Muscle of leg (tissue), 11 donors: ENCODE data around the gene PIAS1. TPM values are rescaled to one million over a fixed set of nuclear protein-coding genes. Genes with fewer than 3 reads are reported as not detected.

Experiments used
- DNase-seq: peaks from one replicate; pipeline ENCODE4 v3.0.0; 2013
- H3K27ac ChIP-seq: one replicate; pipeline ENCODE4 v1.5.1; 2013; ENCODE audit warnings: mild to moderate bottlenecking, low read length, control low read depth
- H3K27me3 ChIP-seq: one replicate; pipeline ENCODE4 v1.6.1; 2013; ENCODE audit warnings: low read length; ENCODE audit not compliant: control insufficient read depth, insufficient read depth
- H3K36me3 ChIP-seq: one replicate; pipeline ENCODE4 v1.6.1; 2013; ENCODE audit warnings: low read length; ENCODE audit not compliant: control insufficient read depth, insufficient read depth
- H3K4me1 ChIP-seq: one replicate; pipeline ENCODE4 v1.6.1; 2013; ENCODE audit warnings: low read length; ENCODE audit not compliant: control insufficient read depth, insufficient read depth
- H3K4me3 ChIP-seq: one replicate; pipeline ENCODE4 v1.5.1; 2013; ENCODE audit warnings: low read length, control low read depth
- H3K9me3 ChIP-seq: replicated peaks from 2 replicates; pipeline ENCODE4 v1.6.1; 2013; ENCODE audit warnings: low read depth, low read length; ENCODE audit not compliant: control insufficient read depth
- WGBS: methylation state at CpG from one replicate; pipeline ENCODE4 v1.1.5; 2013; ENCODE audit warnings: missing lambda C conversion rate; ENCODE audit not compliant: insufficient coverage; 5-methylcytosine and 5-hydroxymethylcytosine counted together
- polyA plus RNA-seq, 8 donors: library from polyadenylated mRNA; unstranded; fragments of 120-200 nt; gene quantifications; one replicate each; pipeline versions ENCODE4 v1.2.1 to v1.2.3, GENCODE V29; 2013; ENCODE audit warnings: inconsistent platforms in 1 of 8, low replicate concordance in 1 of 8; ENCODE audit not compliant: insufficient read length in 8 of 8, insufficient read depth in 1 of 8
- total RNA-seq: library from RNA; stranded (reverse); fragments of 120-200 nt; gene quantifications from one replicate; pipeline ENCODE4 v1.2.4, GENCODE V29; 2013

The PIAS1 gene
- total and polyA plus RNA-seq, 9 donors = 18.8 to 31.9 (median 24.2) TPM

DNA sequence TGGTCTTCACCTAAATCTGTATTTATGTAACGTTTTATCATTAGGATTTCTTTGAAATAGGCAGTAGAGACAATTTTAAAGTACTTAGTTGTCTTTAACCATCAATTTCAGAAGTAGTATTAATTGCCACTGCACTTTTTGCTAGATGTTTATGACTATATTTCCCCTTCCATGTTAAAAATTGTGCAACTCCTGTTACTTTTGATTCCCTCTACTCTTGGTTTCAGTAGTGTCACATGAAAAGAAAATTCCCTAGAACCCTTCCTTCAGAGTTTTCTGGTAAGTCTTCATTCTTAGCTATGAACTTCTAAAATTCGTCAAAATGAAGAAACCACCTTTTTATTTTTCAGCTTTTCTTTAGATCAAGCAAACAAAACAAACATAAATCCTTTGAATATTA is 7.1 kb downstream of the PIAS1 start:
- H3K27ac ChIP-seq = no peak overlapping the region
- DNase-seq = no peak
- no peaks in the 10 kb centered on the region for H3K36me3 ChIP-seq
- H3K9me3 ChIP-seq = no peaks in the 10 kb centered on the region
- no peaks in the 10 kb centered on the region for H3K27me3 ChIP-seq
- H3K4me3 ChIP-seq = no peak overlapping the region
- no peaks in the 10 kb centered on the region for H3K4me1 ChIP-seq
- WGBS = no CpG with 5 or more reads among the region's 2 CpGs

DNA sequence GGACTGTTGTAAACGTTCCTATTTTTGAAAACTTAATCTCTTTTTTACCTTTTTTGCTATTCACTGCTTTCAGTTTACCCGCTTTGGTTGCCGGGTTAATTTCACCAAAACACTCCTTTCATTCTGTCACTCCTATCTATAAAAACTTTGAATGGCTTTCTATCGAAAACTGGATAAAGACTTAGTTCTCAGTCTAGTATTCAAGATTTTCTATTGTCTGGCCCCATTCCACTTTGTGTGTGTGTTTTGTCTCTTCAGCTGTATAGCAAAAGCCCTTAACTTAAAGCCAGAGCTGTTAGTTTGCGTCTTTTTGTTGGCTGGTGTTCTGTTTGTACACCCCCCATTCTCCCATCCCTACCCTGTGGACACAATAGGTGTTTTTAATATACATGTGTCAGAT is 7.5 kb downstream of the PIAS1 start:
- Histone ChIP-seq H3K9me3 (no peaks in the 10 kb centered on the region), H3K4me1 (no peaks in the 10 kb centered on the region)
- WGBS = no CpG with 5 or more reads among the region's 5 CpGs

GRCh38 chr15:68062214-68062613 is 8.1 kb downstream of the PIAS1 start:
- Histone ChIP-seq H3K4me3 (no peak overlapping the region), H3K27ac (no peak overlapping the region), H3K27me3 (no peaks in the 10 kb centered on the region), H3K9me3 (no peaks in the 10 kb centered on the region), H3K4me1 (no peaks in the 10 kb centered on the region), H3K36me3 (no peaks in the 10 kb centered on the region)
- DNase-seq = no peak
- no CpG with 5 or more reads among the region's 3 CpGs for WGBS

More for the DNA sequence above, 7.5 kb downstream of the PIAS1 start:
- Histone ChIP-seq H3K36me3 (no peaks in the 10 kb centered on the region), H3K27me3 (no peaks in the 10 kb centered on the region), H3K27ac (no peak overlapping the region), H3K4me3 (no peak overlapping the region)
- DNase-seq = no peak

DNA sequence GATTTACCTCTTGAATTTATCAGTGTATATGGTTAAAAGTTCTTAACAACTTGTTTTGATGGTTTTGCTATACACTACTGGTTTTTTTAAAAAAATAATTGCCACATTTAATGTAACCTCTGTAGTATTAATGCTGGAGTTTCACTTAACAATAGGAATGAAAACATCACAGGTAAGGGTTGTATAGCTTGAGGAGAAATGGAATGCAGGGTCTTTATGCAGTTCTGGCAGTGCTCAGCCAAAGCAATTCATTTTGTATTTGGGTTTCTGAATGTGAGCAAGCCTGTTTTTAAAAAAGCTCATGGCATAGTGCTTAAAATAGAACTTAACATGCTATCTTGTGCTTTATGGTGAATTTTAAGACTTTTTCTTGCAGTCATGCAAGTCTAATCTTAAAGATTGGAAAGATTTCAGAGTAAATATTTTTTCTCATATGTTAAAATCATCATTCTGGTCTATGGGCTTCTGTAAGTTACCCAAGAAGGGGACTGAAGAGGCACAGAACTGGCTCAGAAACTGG is 8.9 kb downstream of the PIAS1 start:
- H3K27ac ChIP-seq = no peak overlapping the region
- H3K27me3 ChIP-seq = no peaks in the 10 kb centered on the region
- DNase-seq = no peak
- no peaks in the 10 kb centered on the region for H3K4me1 ChIP-seq
- no peak overlapping the region for H3K4me3 ChIP-seq
- H3K9me3 ChIP-seq = no peaks in the 10 kb centered on the region
- no peaks in the 10 kb centered on the region for H3K36me3 ChIP-seq

DNA sequence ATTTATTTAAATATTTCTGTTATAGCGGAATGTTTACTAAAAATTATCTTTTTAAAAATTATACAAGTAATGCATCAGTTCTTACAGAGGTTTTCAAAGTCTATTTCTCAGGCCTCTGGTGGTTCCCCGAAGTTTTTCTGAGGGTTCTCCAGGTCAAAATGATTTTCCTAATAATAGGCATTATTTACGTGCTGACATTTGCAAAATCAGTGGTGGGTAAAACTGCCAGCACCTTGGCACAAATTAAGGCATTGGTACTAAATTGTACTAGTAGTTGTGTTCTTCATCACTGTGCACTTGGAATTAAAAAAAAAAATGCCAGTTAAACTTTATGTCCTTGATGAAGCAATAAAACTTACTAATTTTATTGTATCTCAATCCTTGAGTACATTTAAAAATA is 9.5 kb downstream of the PIAS1 start:
- Histone ChIP-seq H3K27ac (no peak overlapping the region), H3K27me3 (no peaks in the 10 kb centered on the region), H3K4me1 (no peaks in the 10 kb centered on the region), H3K9me3 (no peaks in the 10 kb centered on the region), H3K36me3 (no peaks in the 10 kb centered on the region), H3K4me3 (no peak overlapping the region)
- no peak for DNase-seq
- WGBS = 100% methylated on average over 1 of the region's 3 CpGs

DNA sequence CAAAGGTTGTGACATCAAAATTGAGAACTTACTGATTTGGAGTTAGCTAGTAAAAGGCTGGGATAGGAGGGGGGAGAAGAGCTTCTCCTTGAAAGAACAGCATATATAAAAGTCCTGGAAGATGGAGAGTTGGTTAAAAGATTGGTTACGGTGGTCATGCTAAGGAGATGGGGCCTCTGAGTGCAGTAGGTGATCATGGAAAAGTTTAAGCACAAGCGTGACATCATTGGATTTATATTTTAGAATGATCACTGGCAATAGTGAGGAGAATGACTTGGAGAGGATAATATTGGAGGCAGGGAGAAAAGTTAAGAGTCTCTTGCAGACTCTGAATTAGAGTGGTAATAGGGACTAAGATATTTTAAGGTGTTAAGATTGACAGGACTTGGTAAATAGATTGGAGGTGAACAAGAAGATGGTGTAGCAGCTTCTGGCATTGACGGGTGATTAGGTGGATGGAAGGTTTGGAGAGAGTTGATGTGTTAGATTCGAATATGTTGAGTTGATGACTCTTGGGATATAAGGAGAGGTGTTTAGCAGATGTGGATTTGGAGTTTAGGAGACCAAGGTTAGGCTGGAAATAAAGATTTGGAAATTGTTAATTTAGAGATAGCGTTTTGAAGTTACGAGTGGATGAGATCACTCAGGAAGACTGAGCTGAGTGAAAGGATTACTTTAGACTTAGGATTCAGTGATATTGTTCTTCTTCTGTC is 19.6 kb downstream of the PIAS1 start:
- H3K4me3 ChIP-seq = no peak overlapping the region
- DNase-seq = no peak
- H3K36me3 ChIP-seq = no peaks in the 10 kb centered on the region
- no peak overlapping the region for H3K27ac ChIP-seq
- no peaks in the 10 kb centered on the region for H3K9me3 ChIP-seq
- WGBS = 68% methylated on average over 4 of the region's 6 CpGs
- no peaks in the 10 kb centered on the region for H3K27me3 ChIP-seq
- H3K4me1 ChIP-seq = no peaks in the 10 kb centered on the region

DNA sequence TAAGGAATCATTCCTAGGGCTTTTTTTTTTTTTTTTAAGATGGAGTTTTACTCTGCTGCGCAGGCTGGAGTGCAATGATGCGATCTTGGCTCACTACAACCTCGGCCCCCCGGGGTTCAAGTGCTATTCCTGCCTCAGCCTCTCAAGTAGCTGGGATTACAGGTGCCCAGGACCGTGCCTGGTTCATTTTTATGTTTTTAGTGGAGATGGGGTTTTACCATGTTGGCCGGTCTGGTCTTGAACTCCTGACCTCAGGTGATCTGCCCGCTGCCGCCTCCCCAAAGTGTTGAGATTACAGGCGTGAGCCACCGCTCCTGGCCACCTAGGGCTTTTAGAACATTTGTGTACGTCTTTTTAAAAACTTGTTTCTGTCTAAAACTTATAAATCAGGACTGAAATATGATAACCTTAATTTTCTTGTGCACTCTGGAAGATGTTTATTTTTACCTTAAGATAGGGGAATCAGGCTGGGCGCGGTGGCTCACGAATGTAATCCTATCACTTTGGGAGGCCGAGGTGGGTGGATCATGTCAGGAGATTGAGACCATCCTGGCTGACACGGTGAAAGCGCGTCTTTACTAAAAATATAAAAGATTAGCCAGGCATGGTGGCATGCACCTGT is 21.8 kb downstream of the PIAS1 start:
- Histone ChIP-seq H3K9me3 (no peaks in the 10 kb centered on the region), H3K36me3 (no peaks in the 10 kb centered on the region), H3K27ac (no peak overlapping the region), H3K4me1 (no peaks in the 10 kb centered on the region), H3K27me3 (no peaks in the 10 kb centered on the region), H3K4me3 (no peak overlapping the region)
- 95% methylated on average over 11 of the region's 18 CpGs for WGBS
- no peak for DNase-seq

GRCh38 chr15:68078365-68078764 is 24.2 kb downstream of the PIAS1 start:
- no peaks in the 10 kb centered on the region for H3K36me3 ChIP-seq
- no peaks in the 10 kb centered on the region for H3K27me3 ChIP-seq
- H3K27ac ChIP-seq = no peak overlapping the region
- DNase-seq = no peak
- no peaks in the 10 kb centered on the region for H3K4me1 ChIP-seq
- WGBS = no CpG with 5 or more reads among the region's 3 CpGs
- no peak overlapping the region for H3K4me3 ChIP-seq
- no peaks in the 10 kb centered on the region for H3K9me3 ChIP-seq

GRCh38 chr15:68080334-68080733 is 26.2 kb downstream of the PIAS1 start:
- Histone ChIP-seq H3K4me3 (no peak overlapping the region), H3K36me3 (no peaks in the 10 kb centered on the region), H3K4me1 (no peaks in the 10 kb centered on the region), H3K27me3 (no peaks in the 10 kb centered on the region), H3K27ac (no peak overlapping the region), H3K9me3 (no peaks in the 10 kb centered on the region)
- WGBS = 89% methylated on average over 1 of the region's 1 CpG
- no peak for DNase-seq

- H3K4me3 ChIP-seq = no peak overlapping the region
- H3K36me3 ChIP-seq = no peaks in the 10 kb centered on the region
- H3K4me1 ChIP-seq = no peaks in the 10 kb centered on the region
- H3K27ac ChIP-seq = no peak overlapping the region
- WGBS = no CpG with 5 or more reads among the region's 3 CpGs
- H3K9me3 ChIP-seq = no peaks in the 10 kb centered on the region
- no peaks in the 10 kb centered on the region for H3K27me3 ChIP-seq
- no peak for DNase-seq
These were observed 26.7 kb downstream of the PIAS1 start for GRCh38 chr15:68080783-68081182.
